ENCODE data around the gene TMEM132C. TPM values are rescaled to one million over a fixed set of nuclear protein-coding genes. Genes with fewer than 3 reads are reported as not detected.

The TMEM132C gene
- total RNA-seq, 1 donor from 2014 or later, result 3.9 TPM

DNA sequence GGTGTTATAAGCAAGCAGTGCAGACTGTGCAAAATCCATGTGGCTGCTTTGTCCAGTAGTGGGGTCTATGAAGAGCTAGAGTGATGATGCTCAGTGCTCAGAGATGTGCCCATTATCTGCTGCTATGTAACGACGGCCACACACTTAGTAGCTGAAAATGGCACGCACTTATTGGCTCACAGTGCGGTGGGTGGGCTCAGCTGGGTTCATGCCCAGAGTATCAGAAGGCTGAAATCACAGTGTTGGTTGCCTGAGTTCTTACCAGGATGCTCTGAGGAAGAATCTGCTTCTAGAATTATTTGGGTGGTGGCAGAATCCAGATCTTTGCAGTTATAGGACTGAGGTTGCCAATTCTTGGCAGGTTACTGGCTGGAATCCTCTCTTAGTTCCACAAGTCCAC is 432.1 kb downstream of the TMEM132C start:
- peaks cover 5% of the 10 kb centered on the region for H3K4me1 ChIP-seq
- H3K27ac Mint-ChIP-seq, result no peak overlapping the region
- peaks cover 70% of the 10 kb centered on the region for H3K36me3 Mint-ChIP-seq
- H3K79me2 ChIP-seq (ENCODE audit: low read depth), result no peaks in the 10 kb centered on the region
- H3K9me3 ChIP-seq (ENCODE audit: low read depth), result no peaks in the 10 kb centered on the region
- no peak overlapping the region for H3K9ac ChIP-seq
- H3K27me3 ChIP-seq, result no peaks in the 10 kb centered on the region
- no peaks in the 10 kb centered on the region for H3K9me3 Mint-ChIP-seq
- no peaks in the 10 kb centered on the region for H3K27me3 Mint-ChIP-seq (ENCODE audit: insufficient read depth, low read depth)
- H3K4me3 ChIP-seq, result no peak overlapping the region
- H3K36me3 ChIP-seq, result no peaks in the 10 kb centered on the region
- no peak for DNase-seq (ENCODE audit: low spot score)
- TF ChIP-seq EZH2 (IDR thresholded peaks at IDR 0.05), result no peak
- H3K27ac ChIP-seq, result no peak overlapping the region
- no peaks in the 10 kb centered on the region for H4K20me1 ChIP-seq (ENCODE audit: low read depth)
- H3K4me3 Mint-ChIP-seq, result no peak overlapping the region
- H3K4me2 ChIP-seq, result no peak overlapping the region
- no peak overlapping the region for H2AFZ ChIP-seq (replicated peaks)
- H3F3A ChIP-seq (ENCODE audit: low read depth), result no peaks in the 10 kb centered on the region
- no peaks in the 10 kb centered on the region for H3K4me1 Mint-ChIP-seq

DNA sequence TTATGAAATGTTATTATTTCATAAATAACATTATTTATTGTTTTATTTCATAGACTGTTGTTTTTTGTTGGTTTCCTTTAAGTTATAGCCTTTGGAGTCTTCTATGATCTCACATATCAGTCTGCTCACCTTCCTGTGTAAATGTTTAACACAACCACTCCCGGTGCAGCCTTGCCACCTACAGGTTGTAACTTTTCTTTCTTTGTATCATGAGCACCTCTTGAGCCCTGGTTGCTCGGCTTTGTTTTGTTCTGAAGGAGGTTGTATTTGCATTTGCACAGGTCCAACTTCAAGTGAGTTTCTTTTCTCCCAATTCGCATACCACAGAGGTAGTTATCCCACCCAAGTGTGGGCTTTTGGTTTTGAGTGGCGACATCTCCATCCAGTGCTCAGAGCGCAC is 435.4 kb downstream of the TMEM132C start:
- H3K36me3 ChIP-seq, result no peaks in the 10 kb centered on the region
- H3K79me2 ChIP-seq (ENCODE audit: low read depth), result no peaks in the 10 kb centered on the region
- no peaks in the 10 kb centered on the region for H3K4me1 Mint-ChIP-seq
- H2AFZ ChIP-seq (replicated peaks), result no peak overlapping the region
- H3F3A ChIP-seq (ENCODE audit: low read depth), result no peaks in the 10 kb centered on the region
- H3K9me3 Mint-ChIP-seq, result no peaks in the 10 kb centered on the region
- no peak overlapping the region for H3K4me3 ChIP-seq
- H3K4me1 ChIP-seq, result peaks cover 11% of the 10 kb centered on the region
- no peak overlapping the region for H3K4me2 ChIP-seq
- no peak overlapping the region for H3K27ac Mint-ChIP-seq
- no peak overlapping the region for H3K4me3 Mint-ChIP-seq
- no peaks in the 10 kb centered on the region for H3K27me3 ChIP-seq
- H3K9ac ChIP-seq, result no peak overlapping the region
- no peak for DNase-seq (ENCODE audit: low spot score)
- peaks cover 75% of the 10 kb centered on the region for H3K36me3 Mint-ChIP-seq
- H3K27ac ChIP-seq, result no peak overlapping the region
- TF ChIP-seq EZH2phosphoT487 (IDR thresholded peaks at IDR 0.05), result no peak
- TF ChIP-seq EZH2 (IDR thresholded peaks at IDR 0.05), result no peak
- TF ChIP-seq, protein P1, sequence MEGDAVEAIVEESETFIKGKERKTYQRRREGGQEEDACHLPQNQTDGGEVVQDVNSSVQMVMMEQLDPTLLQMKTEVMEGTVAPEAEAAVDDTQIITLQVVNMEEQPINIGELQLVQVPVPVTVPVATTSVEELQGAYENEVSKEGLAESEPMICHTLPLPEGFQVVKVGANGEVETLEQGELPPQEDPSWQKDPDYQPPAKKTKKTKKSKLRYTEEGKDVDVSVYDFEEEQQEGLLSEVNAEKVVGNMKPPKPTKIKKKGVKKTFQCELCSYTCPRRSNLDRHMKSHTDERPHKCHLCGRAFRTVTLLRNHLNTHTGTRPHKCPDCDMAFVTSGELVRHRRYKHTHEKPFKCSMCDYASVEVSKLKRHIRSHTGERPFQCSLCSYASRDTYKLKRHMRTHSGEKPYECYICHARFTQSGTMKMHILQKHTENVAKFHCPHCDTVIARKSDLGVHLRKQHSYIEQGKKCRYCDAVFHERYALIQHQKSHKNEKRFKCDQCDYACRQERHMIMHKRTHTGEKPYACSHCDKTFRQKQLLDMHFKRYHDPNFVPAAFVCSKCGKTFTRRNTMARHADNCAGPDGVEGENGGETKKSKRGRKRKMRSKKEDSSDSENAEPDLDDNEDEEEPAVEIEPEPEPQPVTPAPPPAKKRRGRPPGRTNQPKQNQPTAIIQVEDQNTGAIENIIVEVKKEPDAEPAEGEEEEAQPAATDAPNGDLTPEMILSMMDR (IDR thresholded peaks at IDR 0.05), result no peak
- H3K9me3 ChIP-seq (ENCODE audit: low read depth), result no peaks in the 10 kb centered on the region
- H4K20me1 ChIP-seq (ENCODE audit: low read depth), result no peaks in the 10 kb centered on the region
- H3K27me3 Mint-ChIP-seq (ENCODE audit: insufficient read depth, low read depth), result no peaks in the 10 kb centered on the region

DNA sequence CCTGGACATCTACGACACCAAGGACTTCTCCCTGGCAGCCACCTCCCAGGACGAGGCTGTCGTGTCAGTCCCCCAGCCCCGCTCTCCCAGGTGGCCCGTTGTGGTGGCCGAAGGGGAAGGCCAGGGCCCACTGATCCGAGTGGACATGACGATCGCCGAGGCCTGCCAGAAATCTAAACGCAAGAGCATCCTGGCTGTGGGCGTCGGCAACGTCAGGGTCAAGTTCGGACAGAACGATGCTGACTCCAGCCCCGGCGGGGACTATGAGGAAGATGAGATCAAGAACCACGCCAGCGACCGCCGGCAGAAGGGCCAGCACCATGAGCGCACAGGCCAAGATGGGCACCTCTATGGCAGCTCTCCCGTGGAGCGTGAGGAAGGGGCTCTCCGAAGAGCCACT is 438.2 kb downstream of the TMEM132C start:
- H3K79me2 ChIP-seq (ENCODE audit: low read depth), result no peaks in the 10 kb centered on the region
- H3K9ac ChIP-seq, result no peak overlapping the region
- no peak overlapping the region for H3K27ac ChIP-seq
- Mint-ChIP-seq H3K27me3 (ENCODE audit: insufficient read depth, low read depth) (no peaks in the 10 kb centered on the region), H3K9me3 (no peaks in the 10 kb centered on the region), H3K4me1 (peaks cover 7% of the 10 kb centered on the region), H3K4me3 (no peak overlapping the region), H3K27ac (no peak overlapping the region), H3K36me3 (peaks cover 63% of the 10 kb centered on the region)
- TF ChIP-seq EZH2phosphoT487 (IDR thresholded peaks at IDR 0.05) (no peak), EZH2 (IDR thresholded peaks at IDR 0.05) (no peak)
- TF ChIP-seq, protein P1 (IDR thresholded peaks at IDR 0.05), result no peak
- no peaks in the 10 kb centered on the region for H3K27me3 ChIP-seq
- H3K9me3 ChIP-seq (ENCODE audit: low read depth), result no peaks in the 10 kb centered on the region
- H3F3A ChIP-seq (ENCODE audit: low read depth), result no peaks in the 10 kb centered on the region
- H3K4me1 ChIP-seq, result peaks cover 11% of the 10 kb centered on the region
- H3K4me2 ChIP-seq, result no peak overlapping the region
- no peaks in the 10 kb centered on the region for H3K36me3 ChIP-seq
- H2AFZ ChIP-seq (replicated peaks), result no peak overlapping the region
- no peak overlapping the region for H3K4me3 ChIP-seq
- no peaks in the 10 kb centered on the region for H4K20me1 ChIP-seq (ENCODE audit: low read depth)
- no peak for DNase-seq (ENCODE audit: low spot score)

GRCh38 chr12:128707488-128707887 is 440.5 kb downstream of the TMEM132C start:
- Mint-ChIP-seq H3K4me1 (peaks cover 11% of the 10 kb centered on the region), H3K36me3 (peaks cover 52% of the 10 kb centered on the region), H3K27me3 (ENCODE audit: insufficient read depth, low read depth) (no peaks in the 10 kb centered on the region), H3K9me3 (peaks cover 3% of the 10 kb centered on the region), H3K27ac (no peak overlapping the region), H3K4me3 (no peak overlapping the region)
- no peaks in the 10 kb centered on the region for H3K36me3 ChIP-seq
- peaks cover 8% of the 10 kb centered on the region for H3K4me1 ChIP-seq
- no peaks in the 10 kb centered on the region for H3K27me3 ChIP-seq
- no peaks in the 10 kb centered on the region for H3K79me2 ChIP-seq (ENCODE audit: low read depth)
- H4K20me1 ChIP-seq (ENCODE audit: low read depth), result no peaks in the 10 kb centered on the region
- H3K9ac ChIP-seq, result no peak overlapping the region
- no peak overlapping the region for H2AFZ ChIP-seq (replicated peaks)
- no peaks in the 10 kb centered on the region for H3K9me3 ChIP-seq (ENCODE audit: low read depth)
- no peaks in the 10 kb centered on the region for H3F3A ChIP-seq (ENCODE audit: low read depth)
- H3K27ac ChIP-seq, result no peak overlapping the region
- H3K4me3 ChIP-seq, result no peak overlapping the region
- no peak overlapping the region for H3K4me2 ChIP-seq
- no peak for DNase-seq (ENCODE audit: low spot score)
- TF ChIP-seq, protein P1 (IDR thresholded peaks at IDR 0.05), result peak; percentile 44
- no peak for TF ChIP-seq EZH2phosphoT487 (IDR thresholded peaks at IDR 0.05)
- no peak for TF ChIP-seq EZH2 (IDR thresholded peaks at IDR 0.05)
